Omental fat pad (tissue), 4 donors: ENCODE results near the gene TAF3. TPM values are rescaled to one million over a fixed set of nuclear protein-coding genes. Genes with fewer than 3 reads are reported as not detected.

ENCODE experiments used
- ATAC-seq: fragments of 150-250 bp; one replicate; pipeline ENCODE4 v1.9.1; 2016; ENCODE audit warnings: mild to moderate bottlenecking, moderate library complexity; ENCODE audit not compliant: low FRiP score
- DNase-seq: peaks from one replicate; pipeline ENCODE4 v3.0.0-alpha.2; 2019; ENCODE audit warnings: low spot score
- total RNA-seq, 4 donors: library from RNA; depleted of rRNA; stranded (reverse); fragments of >200 nt; gene quantifications; one replicate each; pipeline ENCODE4 v1.1.0, GENCODE V29; 2016
- TF ChIP-seq, protein P1 (sequence below), 3 donors: fragments of 450-650 bp; IDR thresholded peaks; one replicate each; pipeline ENCODE4 v1.5.1; 2016 to 2017; ENCODE audit warnings: antibody characterized with exemption in 3 of 3, mild to moderate bottlenecking in 3 of 3, moderate library complexity in 2 of 3

The TAF3 gene
- total RNA-seq, 4 donors from 2014 or later, result 4.9 to 8.8 (median 6.4) TPM

DNA sequence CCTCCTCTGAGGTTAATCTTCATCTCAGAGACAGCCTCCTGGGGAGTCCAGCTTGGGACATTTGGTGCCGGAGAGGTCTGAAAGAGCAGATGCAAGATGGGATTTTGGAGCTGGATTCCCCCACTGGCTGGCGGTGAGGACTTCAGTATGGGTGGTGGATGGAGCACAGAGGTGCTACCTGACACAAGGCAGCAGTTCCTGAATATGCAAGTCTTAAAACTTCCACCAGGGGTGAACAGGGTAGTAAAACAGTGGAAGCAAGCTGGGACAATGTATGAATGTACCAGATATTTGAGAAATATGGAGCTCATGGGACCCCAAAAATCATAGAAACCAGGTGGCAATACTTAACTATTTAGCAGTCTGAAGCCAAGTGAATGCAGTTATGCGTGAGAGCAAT lies 4.8 kb upstream of the TAF3 start:
- ATAC-seq (no peak), DNase-seq (no peak)
- TF ChIP-seq, protein P1, sequence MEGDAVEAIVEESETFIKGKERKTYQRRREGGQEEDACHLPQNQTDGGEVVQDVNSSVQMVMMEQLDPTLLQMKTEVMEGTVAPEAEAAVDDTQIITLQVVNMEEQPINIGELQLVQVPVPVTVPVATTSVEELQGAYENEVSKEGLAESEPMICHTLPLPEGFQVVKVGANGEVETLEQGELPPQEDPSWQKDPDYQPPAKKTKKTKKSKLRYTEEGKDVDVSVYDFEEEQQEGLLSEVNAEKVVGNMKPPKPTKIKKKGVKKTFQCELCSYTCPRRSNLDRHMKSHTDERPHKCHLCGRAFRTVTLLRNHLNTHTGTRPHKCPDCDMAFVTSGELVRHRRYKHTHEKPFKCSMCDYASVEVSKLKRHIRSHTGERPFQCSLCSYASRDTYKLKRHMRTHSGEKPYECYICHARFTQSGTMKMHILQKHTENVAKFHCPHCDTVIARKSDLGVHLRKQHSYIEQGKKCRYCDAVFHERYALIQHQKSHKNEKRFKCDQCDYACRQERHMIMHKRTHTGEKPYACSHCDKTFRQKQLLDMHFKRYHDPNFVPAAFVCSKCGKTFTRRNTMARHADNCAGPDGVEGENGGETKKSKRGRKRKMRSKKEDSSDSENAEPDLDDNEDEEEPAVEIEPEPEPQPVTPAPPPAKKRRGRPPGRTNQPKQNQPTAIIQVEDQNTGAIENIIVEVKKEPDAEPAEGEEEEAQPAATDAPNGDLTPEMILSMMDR (IDR thresholded peaks at IDR 0.05), result no peak

DNA sequence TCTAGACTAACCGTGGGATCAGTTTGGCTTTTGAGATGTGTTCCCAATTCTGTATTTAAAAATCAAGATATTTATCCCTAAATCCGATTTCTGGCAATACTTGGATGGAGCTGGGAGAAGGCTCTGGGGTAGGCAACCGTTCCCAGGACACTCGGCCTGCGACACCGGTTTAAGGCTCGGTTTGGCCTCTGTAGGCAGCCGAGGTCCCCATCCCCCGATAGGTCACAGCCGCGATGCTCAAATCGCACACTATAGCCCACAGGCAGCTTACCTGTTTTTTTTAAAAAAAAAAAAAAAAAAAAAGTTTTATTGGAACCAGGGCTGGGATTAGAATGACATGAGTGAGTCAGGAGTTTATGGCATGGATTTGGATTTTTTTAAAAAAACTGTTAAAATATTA lies 729 bp upstream of the TAF3 start:
- ATAC-seq, result no peak
- DNase-seq, result no peak
- TF ChIP-seq, protein P1 (IDR thresholded peaks at IDR 0.05), result no peak

DNA sequence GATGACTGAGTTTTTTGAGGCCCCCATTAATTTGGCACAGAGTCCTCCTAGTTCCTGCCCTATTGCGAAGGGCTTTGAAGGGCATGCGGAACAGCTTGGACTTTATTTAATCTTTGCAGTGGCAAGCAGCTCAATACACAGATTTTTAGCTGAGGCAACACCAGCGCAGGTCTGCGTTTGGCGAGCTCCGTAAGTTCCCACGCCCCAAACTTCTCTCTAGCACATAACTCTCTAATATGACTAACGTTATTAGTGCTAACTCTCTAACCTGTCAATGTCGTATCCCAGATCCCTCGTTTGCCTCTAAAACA lies 366 bp upstream of the TAF3 start:
- TF ChIP-seq, protein P1 (IDR thresholded peaks at IDR 0.05), result no peak
- ATAC-seq (no peak), DNase-seq (no peak)

DNA sequence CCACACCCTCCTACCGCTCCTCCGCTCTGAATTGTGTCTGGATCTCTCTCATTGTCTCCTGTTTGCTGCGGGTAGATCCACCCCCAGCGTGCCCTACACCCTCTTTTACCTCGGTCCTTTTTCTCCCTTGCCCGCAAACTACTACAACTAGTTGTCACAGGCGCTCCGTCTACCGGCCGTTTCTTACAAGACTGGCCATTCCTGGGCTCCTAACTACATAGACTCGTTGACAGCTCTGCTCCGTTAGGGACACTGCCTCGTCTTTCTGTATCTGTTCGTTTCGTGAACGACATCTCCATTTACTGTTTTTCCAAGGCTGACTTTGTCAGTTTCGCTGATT lies 786 bp downstream of the TAF3 start:
- ATAC-seq, result peak; percentile 8
- peak; percentile 25 for DNase-seq
- TF ChIP-seq, protein P1 (IDR thresholded peaks at IDR 0.05), result no peak

GRCh38 chr10:7824251-7824650 lies 5.9 kb downstream of the TAF3 start:
- ATAC-seq, result no peak
- TF ChIP-seq, protein P1 (IDR thresholded peaks at IDR 0.05), result no peak
- no peak for DNase-seq

GRCh38 chr10:7826971-7827370 lies 8.7 kb downstream of the TAF3 start:
- TF ChIP-seq, protein P1 (IDR thresholded peaks at IDR 0.05), result no peak
- DNase-seq (no peak), ATAC-seq (no peak)

DNA sequence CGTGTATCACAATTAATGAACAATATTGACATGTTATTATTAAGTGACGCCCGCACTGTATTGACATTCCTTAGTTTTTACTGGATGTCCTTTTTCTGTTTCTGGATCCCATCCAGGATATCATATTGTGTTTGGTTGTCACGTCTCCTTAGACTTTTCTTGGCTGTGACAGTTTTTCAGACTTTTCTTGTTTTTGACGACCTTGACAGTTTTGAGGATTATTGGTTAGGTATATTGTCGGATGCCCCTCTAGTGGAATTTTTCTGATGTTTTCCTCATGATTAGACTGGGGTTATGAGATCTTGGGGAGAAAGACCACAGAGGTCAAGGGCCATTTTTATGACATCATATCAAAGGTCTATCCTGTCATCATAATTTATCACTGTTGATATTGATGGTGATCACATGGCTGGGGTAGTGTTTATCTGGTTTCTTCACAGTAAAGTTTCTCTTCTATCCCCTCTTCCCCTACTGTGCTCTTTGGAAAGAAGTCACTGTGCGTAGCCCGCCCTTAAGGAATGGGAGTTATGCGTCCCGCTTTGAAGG lies 11.1 kb downstream of the TAF3 start:
- no peak for DNase-seq
- TF ChIP-seq, protein P1 (IDR thresholded peaks at IDR 0.05), result no peak

More for the DNA sequence above, 11.1 kb downstream of the TAF3 start:
- no peak for ATAC-seq
